ENCODE measurements around the gene ZNF280B.
"Not testable (repeated sequence)": the region's sequence is repeated elsewhere in the genome, so short reads cannot be mapped to it uniquely, and the experiment has no call there.

The ZNF280B gene

GRCh38 chr22:22533417-22533816, 24.9 kb upstream of the ZNF280B start:
- Histone ChIP-seq H3K4me2 (ENCODE audit: low read length) (no peak overlapping the region), H3K27me3 (ENCODE audit: insufficient read depth, low read length) (no peaks in the 10 kb centered on the region), H3K4me3 (ENCODE audit: low read depth, low read length, poor library complexity, severe bottlenecking) (no peak overlapping the region), H3K9ac (ENCODE audit: low read length) (no peak overlapping the region), H3K36me3 (ENCODE audit: insufficient read depth, low read length) (no peaks in the 10 kb centered on the region), H3K9me2 (ENCODE audit: low read depth, low read length) (no peaks in the 10 kb centered on the region), H2AFZ (ENCODE audit: low read length) (no peak overlapping the region), H3F3A (ENCODE audit: insufficient read depth, low read length) (no peaks in the 10 kb centered on the region), H3K9me3 (ENCODE audit: low read length) (no peaks in the 10 kb centered on the region), H3K4me1 (ENCODE audit: insufficient read depth, low read length, severe bottlenecking) (no peaks in the 10 kb centered on the region), H3K27ac (ENCODE audit: low read depth, low read length, poor library complexity, severe bottlenecking) (no peak overlapping the region), H4K20me1 (ENCODE audit: insufficient read depth, low read length) (no peaks in the 10 kb centered on the region), H3K79me2 (ENCODE audit: insufficient read depth, low read length) (no peaks in the 10 kb centered on the region)
- no peak for TF ChIP-seq CTCF (IDR thresholded peaks at IDR 0.05; ENCODE audit: low read length)
- TF ChIP-seq EZH2 (IDR thresholded peaks at IDR 0.05; ENCODE audit: borderline replicate concordance, low read length): no peak

GRCh38 chr22:22532547-22533071, 24.1 kb upstream of the ZNF280B start:
- not testable (repeated sequence) for H3K79me2 ChIP-seq (ENCODE audit: insufficient read depth, low read length); H3K27ac ChIP-seq (ENCODE audit: low read depth, low read length, poor library complexity, severe bottlenecking); H3K4me3 ChIP-seq (ENCODE audit: low read depth, low read length, poor library complexity, severe bottlenecking); H3K4me1 ChIP-seq (ENCODE audit: insufficient read depth, low read length, severe bottlenecking); H2AFZ ChIP-seq (ENCODE audit: low read length); H3K27me3 ChIP-seq (ENCODE audit: insufficient read depth, low read length); H3K9ac ChIP-seq (ENCODE audit: low read length); H3F3A ChIP-seq (ENCODE audit: insufficient read depth, low read length); H4K20me1 ChIP-seq (ENCODE audit: insufficient read depth, low read length); H3K36me3 ChIP-seq (ENCODE audit: insufficient read depth, low read length); H3K9me2 ChIP-seq (ENCODE audit: low read depth, low read length); H3K4me2 ChIP-seq (ENCODE audit: low read length); H3K9me3 ChIP-seq (ENCODE audit: low read length)

- H2AFZ ChIP-seq (ENCODE audit: low read length): no peak overlapping the region
- no peaks in the 10 kb centered on the region for H3K9me2 ChIP-seq (ENCODE audit: low read depth, low read length)
- H3K4me2 ChIP-seq (ENCODE audit: low read length): no peak overlapping the region
- H3K27ac ChIP-seq (ENCODE audit: low read depth, low read length, poor library complexity, severe bottlenecking): no peak overlapping the region
- H3K4me3 ChIP-seq (ENCODE audit: low read depth, low read length, poor library complexity, severe bottlenecking): no peak overlapping the region
- H3K36me3 ChIP-seq (ENCODE audit: insufficient read depth, low read length): no peaks in the 10 kb centered on the region; the same call in 1 of the 2 replicates
- H4K20me1 ChIP-seq (ENCODE audit: insufficient read depth, low read length): no peaks in the 10 kb centered on the region
- no peaks in the 10 kb centered on the region for H3F3A ChIP-seq (ENCODE audit: insufficient read depth, low read length)
- H3K27me3 ChIP-seq (ENCODE audit: insufficient read depth, low read length): no peaks in the 10 kb centered on the region
- TF ChIP-seq EZH2 (IDR thresholded peaks at IDR 0.05; ENCODE audit: borderline replicate concordance, low read length) (no peak), CTCF (IDR thresholded peaks at IDR 0.05; ENCODE audit: low read length) (no peak)
- no peaks in the 10 kb centered on the region for H3K9me3 ChIP-seq (ENCODE audit: low read length)
- H3K79me2 ChIP-seq (ENCODE audit: insufficient read depth, low read length): no peaks in the 10 kb centered on the region
- H3K4me1 ChIP-seq (ENCODE audit: insufficient read depth, low read length, severe bottlenecking): no peaks in the 10 kb centered on the region
- H3K9ac ChIP-seq (ENCODE audit: low read length): no peak overlapping the region
Observed at GRCh38 chr22:22531770-22532546, 23.4 kb upstream of the ZNF280B start.

GRCh38 chr22:22528780-22529179, 20.2 kb upstream of the ZNF280B start:
- H3K4me3 ChIP-seq (ENCODE audit: low read depth, low read length, poor library complexity, severe bottlenecking): no peak overlapping the region
- no peak overlapping the region for H3K4me2 ChIP-seq (ENCODE audit: low read length)
- peaks cover 11% of the 10 kb centered on the region; the same call in 1 of the 2 replicates for H3K27me3 ChIP-seq (ENCODE audit: insufficient read depth, low read length)
- no peaks in the 10 kb centered on the region for H3K9me3 ChIP-seq (ENCODE audit: low read length)
- H3K9me2 ChIP-seq (ENCODE audit: low read depth, low read length): no peaks in the 10 kb centered on the region
- H3K27ac ChIP-seq (ENCODE audit: low read depth, low read length, poor library complexity, severe bottlenecking): no peak overlapping the region
- H3F3A ChIP-seq (ENCODE audit: insufficient read depth, low read length): no peaks in the 10 kb centered on the region
- H3K9ac ChIP-seq (ENCODE audit: low read length): no peak overlapping the region
- TF ChIP-seq CTCF (IDR thresholded peaks at IDR 0.05; ENCODE audit: low read length) (no peak), EZH2 (IDR thresholded peaks at IDR 0.05; ENCODE audit: borderline replicate concordance, low read length) (no peak)
- no peaks in the 10 kb centered on the region; the same call in 1 of the 2 replicates for H3K36me3 ChIP-seq (ENCODE audit: insufficient read depth, low read length)
- no peaks in the 10 kb centered on the region for H3K4me1 ChIP-seq (ENCODE audit: insufficient read depth, low read length, severe bottlenecking)
- no peaks in the 10 kb centered on the region for H3K79me2 ChIP-seq (ENCODE audit: insufficient read depth, low read length)
- no peak overlapping the region for H2AFZ ChIP-seq (ENCODE audit: low read length)
- no peaks in the 10 kb centered on the region for H4K20me1 ChIP-seq (ENCODE audit: insufficient read depth, low read length)

All from OCI-LY1 (cell line).